ENCODE results near the gene IFT80. TPM values are rescaled to one million over a fixed set of nuclear protein-coding genes. Genes with fewer than 3 reads are reported as not detected.
A peak's percentile ranks its signal among the peaks of the same experiment; 100 is the strongest.

Gene IFT80
- total RNA-seq: 11.0 TPM

- peak; percentile 99 for ATAC-seq
Measured at GRCh38 chr3:160399125-160400029, at the start of gene IFT80, which contains the start of gene SMC4. TSS of gene IFT80 (minus strand) at chr3:160399225. CDS start at chr3:160384600, 14,625 bp downstream. TSS of gene SMC4 (plus strand) at chr3:160399650. CDS start at chr3:160400827, 1,177 bp downstream.

- ATAC-seq: no peak
Measured at GRCh38 chr3:160447544-160447943, 48.5 kb upstream of the IFT80 start.

GRCh38 chr3:160446522-160447056, 47.6 kb upstream of the IFT80 start:
- no peak for ATAC-seq

GRCh38 chr3:160445854-160446253, 46.8 kb upstream of the IFT80 start:
- ATAC-seq: no peak

- ATAC-seq: peak; percentile 45
Measured at GRCh38 chr3:160444411-160444810, 45.4 kb upstream of the IFT80 start.

- no peak for ATAC-seq
Measured at GRCh38 chr3:160440687-160441086, 41.7 kb upstream of the IFT80 start.

GRCh38 chr3:160437083-160437455, 38.0 kb upstream of the IFT80 start:
- no peak for ATAC-seq

- ATAC-seq: no peak
Measured at GRCh38 chr3:160435747-160436146, 36.7 kb upstream of the IFT80 start.

GRCh38 chr3:160435095-160435494, 36.1 kb upstream of the IFT80 start:
- ATAC-seq: no peak

GRCh38 chr3:160434071-160434470, 35.0 kb upstream of the IFT80 start:
- no peak for ATAC-seq

GRCh38 chr3:160427832-160428424, 28.9 kb upstream of the IFT80 start:
- ATAC-seq: no peak

- ATAC-seq: no peak
Measured at GRCh38 chr3:160417311-160417710, 18.3 kb upstream of the IFT80 start.

- peak; percentile 78 for ATAC-seq
Measured at GRCh38 chr3:160413613-160414248, 14.7 kb upstream of the IFT80 start.

- no peak for ATAC-seq
Measured at GRCh38 chr3:160412477-160412876, 13.5 kb upstream of the IFT80 start.

GRCh38 chr3:160409812-160410610, 11.0 kb upstream of the IFT80 start:
- ATAC-seq: no peak

- no peak for ATAC-seq
Measured at GRCh38 chr3:160403796-160404470, 4.9 kb upstream of the IFT80 start.

- ATAC-seq: no peak
Measured at GRCh38 chr3:160403028-160403545, 4.1 kb upstream of the IFT80 start.

- no peak for ATAC-seq
Measured at GRCh38 chr3:160402221-160403027, 3.4 kb upstream of the IFT80 start.

GRCh38 chr3:160401291-160402095, 2.5 kb upstream of the IFT80 start:
- ATAC-seq: no peak

- peak; percentile 5 for ATAC-seq
Measured at GRCh38 chr3:160400702-160401150, 1.7 kb upstream of the IFT80 start.
